H54 (cell line): ENCODE measurements around the gene FHOD3.
A peak's percentile ranks its signal among the peaks of the same experiment; 100 is the strongest.

Experiments
- DNase-seq: peaks from one replicate; pipeline ENCODE4 v3.0.0; 2011; ENCODE audit warnings: low spot score, mixed read lengths; ENCODE audit not compliant: insufficient read length
- FAIRE-seq: peaks from 3 replicates; lab custom pipeline; 2011; peaks lifted over from hg19 to GRCh38; lab: Jason Lieb, UNC
- POLR2A ChIP-seq: IDR thresholded peaks from 2 replicates; pipeline ENCODE4 v1.6.1; 2011; ENCODE audit warnings: low read depth, mild to moderate bottlenecking, low read length

FHOD3 gene

DNA sequence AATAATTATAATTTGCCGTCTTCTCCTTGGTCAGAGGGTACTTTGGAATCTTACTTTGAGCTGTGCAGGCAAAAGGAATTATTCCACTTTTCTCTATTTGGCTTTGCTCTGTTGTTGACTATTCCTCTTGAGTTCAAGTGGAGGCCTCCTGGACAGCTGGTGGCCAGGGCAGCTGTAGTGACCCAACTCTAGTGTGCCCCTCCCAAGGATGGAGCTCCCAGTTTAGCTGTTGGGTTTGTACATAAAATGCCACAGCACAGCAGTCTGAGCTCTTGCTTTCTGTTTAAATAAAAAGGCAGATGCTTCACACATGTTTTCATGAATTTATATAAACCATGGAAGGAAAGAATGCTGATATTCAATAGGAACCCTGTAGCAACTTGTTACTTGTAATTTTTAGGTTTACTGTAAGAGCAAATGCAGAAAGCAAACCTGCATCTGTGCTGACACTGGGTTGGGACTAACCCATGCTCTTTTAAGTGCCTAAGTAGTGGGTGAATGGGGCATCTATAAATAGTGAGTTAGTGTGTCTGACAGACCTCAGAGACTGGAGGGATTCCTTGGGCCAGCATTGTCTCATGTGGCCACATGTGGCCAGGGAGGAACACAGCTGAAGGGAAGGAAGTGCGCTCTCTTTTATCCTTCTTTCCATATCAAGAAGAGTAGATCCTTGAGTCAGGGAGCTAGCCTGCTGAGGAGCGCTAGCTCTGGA is 121.8 kb downstream of the FHOD3 start:
- FAIRE-seq, result no peak
- TF ChIP-seq POLR2A, result no peak
- DNase-seq, result no peak

DNA sequence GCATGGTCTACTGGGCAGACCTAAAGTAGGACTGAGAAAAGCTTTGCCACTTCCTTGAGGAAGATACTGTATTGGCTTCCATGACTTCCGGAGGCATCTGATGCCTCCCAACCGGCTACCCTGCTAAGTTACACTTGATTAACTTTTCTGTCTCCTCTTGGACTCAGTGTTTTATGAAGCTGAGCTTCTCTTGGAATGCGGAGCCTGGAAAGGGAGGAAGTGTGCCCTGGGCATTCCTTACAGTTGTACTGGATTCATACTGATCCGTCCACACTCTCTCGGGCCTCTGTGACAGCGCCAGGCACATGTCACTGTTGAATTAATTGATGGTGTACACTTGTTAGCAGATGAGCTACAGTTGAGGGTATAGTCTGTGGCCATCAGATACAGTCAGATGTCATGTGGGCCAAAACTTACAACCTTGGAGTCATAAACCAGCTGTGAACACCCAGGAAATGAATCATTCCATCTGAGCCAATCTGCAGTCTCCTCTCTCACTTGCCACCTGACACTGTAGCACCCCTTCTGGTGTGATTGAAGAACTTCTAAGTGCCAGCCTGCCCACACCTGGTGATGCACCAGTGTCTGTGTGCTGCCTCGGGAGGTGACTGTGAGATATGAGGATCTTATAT is 122.5 kb downstream of the FHOD3 start:
- peak; percentile 42 for DNase-seq
- TF ChIP-seq POLR2A, result no peak
- FAIRE-seq, result peak; percentile 94

DNA sequence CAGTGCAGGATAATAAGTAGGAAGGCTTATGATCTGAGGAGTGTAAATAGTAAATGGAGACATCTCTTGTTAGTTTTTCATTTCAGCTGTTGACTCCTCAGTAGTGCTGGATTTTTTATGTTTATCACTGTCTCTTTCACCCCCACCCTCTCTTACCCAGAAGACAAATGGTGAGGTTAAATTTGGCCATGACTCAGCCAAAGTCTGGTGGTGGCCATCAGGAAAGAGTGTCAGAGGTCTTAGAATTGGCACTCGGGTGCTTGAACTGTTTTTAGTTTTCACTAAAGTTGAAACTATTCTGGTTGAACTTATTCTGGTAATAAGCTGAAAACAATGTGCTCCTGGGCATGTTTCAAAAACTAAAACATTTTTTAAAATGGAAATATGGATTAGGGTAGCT is 123.3 kb downstream of the FHOD3 start:
- DNase-seq (no peak), FAIRE-seq (no peak)
- no peak for TF ChIP-seq POLR2A

DNA sequence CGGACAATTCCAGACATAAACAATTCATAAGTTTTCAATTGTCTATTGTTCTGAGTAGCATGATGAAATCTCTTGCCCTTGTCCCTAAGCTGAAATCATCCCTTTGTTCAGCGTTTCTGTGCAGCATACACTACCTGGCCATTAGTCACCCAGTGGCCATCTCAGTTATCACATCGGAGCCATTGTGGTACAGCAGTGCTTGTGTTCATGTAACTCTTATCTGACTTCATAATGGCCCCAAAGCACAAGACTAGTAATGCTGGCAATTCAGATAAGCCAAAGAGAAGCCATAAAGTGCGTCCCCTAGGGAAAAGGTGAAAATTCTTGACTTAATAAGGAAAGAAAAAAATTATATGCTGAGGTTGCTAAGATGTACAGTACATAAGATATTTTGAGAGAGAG is 127.2 kb downstream of the FHOD3 start:
- FAIRE-seq (no peak), DNase-seq (no peak)
- no peak for TF ChIP-seq POLR2A

DNA sequence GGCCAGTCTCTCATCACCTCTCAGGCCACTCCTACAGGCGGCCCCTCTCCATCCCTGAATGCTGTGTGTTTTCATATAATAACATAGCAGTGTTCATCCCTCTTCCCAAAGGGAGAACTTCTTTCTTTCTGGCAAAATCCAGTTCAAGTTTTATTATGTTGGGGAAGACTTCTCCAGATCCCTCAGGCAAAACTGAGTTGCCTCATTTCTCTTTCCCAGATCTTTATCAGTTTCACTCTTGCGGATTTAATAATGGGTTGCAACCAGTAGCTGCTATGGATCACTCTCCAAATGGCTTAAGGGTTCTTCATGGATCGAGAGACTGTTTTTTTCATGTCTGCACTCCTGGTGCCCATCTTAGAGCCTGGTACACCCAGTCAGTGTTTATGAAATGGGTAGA is 129.9 kb downstream of the FHOD3 start:
- no peak for FAIRE-seq
- no peak for TF ChIP-seq POLR2A
- DNase-seq, result no peak

DNA sequence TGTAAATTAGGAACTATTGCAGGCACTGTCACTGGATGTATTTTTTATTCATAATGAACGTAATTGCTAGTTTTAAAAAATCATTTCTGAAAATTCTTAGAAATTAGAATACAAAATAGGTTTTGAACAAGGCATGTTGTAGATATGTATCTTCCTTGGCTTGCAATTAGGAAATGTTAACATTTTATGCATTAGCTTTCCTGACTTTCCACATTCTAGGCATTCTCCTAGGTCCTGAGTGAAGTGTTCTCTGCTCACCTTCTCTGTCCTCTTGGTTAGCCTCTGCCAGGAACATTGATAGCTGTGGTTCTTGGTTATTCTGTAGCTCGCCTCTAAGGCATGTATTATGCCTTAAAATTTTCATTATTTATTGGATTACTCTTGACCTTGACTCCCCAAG is 130.3 kb downstream of the FHOD3 start:
- no peak for DNase-seq
- TF ChIP-seq POLR2A, result no peak
- no peak for FAIRE-seq

DNA sequence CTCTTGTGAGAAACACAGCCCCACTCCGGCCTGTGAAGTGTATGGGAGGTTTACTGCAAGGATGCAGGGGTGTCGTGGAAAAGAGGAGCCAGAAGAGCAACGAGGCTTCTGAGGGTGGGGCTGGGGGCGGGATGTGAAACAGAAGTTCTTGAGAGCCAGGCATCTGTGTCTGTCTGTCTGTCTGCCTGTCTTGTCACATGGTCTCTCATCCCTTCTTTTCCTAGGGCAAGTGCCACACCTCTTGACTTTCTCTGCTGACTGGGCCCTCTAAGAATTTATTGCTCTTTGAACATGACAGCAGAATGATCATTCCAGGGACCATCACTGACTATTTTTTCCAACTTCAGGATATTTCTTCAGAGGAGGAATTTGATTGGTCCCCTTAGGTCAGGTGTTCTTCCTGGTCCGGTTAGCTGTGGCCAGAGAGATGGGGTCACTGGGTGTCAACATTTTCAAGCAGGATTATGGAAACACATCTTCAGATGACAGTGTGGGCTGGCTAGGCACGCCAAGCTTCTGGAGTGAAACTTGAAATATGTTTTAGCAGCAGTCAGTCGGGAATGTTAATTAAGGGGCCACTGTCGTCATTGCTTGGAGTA is 131.0 kb downstream of the FHOD3 start:
- no peak for TF ChIP-seq POLR2A
- DNase-seq (no peak), FAIRE-seq (no peak)

DNA sequence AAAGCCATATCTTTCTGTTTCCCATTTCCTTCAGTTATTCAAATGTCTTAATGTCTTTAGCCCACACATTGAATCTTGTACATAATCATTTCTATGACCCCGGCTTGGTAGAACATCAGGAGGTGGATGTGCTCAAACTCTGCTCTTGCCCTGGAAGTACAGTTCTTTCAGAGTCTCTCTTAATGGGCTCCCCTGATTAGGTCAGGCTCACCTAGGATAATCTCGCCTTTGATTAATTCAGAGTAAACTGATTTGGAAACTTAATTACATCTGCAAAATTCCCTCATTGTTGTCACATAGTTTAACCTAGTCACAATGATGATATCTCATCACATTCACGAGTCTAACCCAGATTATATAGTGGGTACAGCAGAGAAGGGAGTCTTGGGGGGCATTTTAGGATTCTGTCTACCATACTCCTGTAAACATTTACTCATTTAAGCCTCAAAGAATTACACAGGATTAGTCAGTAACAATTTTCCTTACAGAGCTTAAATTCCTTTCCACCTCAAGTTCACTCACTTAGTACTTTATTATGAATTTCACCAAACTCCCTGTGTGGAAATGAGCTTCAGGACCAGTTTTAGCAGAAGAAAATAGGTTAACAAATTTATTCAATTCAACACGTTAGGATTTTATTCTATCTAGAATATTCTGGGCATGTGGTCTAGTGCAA is 135.5 kb downstream of the FHOD3 start:
- FAIRE-seq (no peak), DNase-seq (no peak)
- TF ChIP-seq POLR2A, result no peak

DNA sequence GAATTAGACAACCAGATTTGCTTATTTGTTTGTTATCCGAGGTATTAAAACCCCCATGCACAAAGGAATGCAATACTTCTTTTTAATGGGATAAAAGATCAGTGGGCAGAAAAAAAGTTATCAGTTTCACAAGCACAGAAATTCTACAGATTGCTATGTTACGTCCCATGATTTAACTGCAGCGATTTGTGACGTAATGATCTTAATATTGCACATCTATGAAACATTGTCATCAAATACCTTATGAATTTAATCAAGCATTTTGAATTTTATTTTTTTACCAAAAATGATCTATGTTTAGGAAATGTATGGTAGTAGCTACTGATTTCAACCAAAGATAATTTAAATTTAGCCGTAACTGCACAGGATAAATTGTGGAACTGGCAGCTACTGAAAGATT is 138.9 kb downstream of the FHOD3 start:
- TF ChIP-seq POLR2A, result no peak
- FAIRE-seq, result no peak

DNA sequence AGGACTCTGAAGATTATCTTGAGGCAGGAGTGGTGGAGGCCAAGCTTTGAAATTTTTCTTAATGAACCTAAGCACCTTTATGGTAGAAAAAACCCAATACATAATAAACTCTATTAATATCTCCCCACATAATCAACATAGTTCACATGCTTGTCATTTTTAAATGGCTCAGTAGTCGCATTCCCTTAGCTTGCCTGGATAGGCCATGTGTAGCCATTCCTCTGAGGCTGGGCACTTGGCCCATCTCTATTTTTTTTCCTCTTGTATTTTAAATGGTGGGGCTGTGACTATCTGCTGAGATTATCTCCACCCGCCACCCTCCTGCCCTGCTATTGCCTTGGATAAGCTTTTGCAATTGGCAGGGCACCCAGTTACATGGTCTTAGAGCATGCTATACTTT is 143.1 kb downstream of the FHOD3 start:
- DNase-seq (no peak), FAIRE-seq (no peak)
- no peak for TF ChIP-seq POLR2A

More for the DNA sequence above, 138.9 kb downstream of the FHOD3 start:
- DNase-seq, result no peak

DNA sequence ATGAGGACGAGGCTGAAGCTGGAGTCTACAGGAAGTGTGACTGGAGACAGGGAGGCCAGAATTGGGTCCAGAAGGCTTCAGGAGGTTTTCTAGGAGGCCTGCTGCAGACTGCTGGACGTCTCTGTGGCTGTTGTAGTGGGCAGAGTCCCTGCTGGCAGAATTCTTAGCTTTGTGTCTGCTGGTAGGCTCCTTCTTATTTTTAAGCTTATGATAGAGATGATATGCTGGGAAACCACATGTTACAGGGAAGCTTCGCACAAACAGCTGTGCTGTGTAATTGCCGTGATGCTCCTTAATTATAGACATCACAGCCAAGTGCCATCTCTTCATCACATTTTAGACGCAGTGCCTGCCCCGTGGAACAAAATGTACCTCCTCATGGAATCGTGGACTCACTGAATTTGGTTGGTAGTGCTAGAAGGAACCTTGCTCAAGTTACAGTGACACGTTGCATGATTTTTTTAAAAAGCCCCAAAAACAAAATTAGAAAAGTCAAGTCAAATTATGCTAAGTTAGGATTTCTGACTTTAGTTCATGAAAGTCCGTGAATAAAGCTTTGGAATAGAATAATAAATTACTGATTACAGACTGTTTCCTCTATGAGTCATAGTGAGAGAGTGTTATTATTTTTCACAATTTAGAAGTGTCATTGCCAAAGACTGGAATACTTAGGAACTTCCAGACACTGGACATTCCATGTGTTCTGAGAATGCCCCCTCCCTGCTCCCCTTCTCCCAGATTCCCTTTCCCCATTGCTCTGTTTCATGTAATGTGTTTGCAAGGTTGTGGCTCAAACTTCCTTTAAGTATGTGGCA is 144.1 kb downstream of the FHOD3 start:
- no peak for TF ChIP-seq POLR2A
- DNase-seq (no peak), FAIRE-seq (peak; percentile 78)

DNA sequence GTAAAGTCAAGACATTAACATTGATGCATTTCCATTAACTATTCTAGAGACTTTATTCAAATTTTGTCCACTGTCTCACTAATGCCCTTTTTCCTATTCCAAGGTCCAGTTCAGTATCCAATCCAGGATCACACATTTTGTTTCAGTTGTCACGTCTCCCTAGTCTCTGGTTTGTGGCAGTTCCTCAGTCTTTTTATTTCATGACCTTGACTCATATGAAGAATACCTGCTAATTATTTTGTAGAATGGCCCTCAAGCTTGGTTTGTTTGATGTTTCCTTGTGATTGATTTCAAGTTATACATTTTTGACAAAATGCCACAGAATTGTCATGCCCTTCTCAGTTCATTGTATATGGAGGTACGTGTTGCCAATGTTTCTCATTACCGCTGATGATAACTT is 145.2 kb downstream of the FHOD3 start:
- no peak for DNase-seq
- TF ChIP-seq POLR2A, result no peak
- no peak for FAIRE-seq

DNA sequence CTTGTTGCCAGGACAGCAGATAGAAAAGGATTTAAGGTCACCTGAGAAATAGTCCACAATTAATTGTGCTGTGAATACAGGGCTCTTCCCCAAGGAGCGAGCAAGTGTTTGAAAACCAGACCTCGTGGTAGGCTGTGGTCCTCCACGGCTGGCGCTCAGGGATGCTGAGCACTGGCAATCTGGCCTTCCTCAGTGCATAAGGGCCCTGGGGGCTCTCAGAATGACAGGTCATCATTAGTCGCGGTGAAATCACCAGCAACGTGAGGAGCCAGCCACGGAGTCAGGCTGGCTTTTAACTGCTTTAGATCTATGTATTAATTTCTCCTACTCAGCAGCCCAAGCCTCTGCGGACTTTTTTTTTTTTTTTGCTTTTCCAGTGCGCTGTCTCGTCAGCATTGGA is 148.5 kb downstream of the FHOD3 start:
- no peak for DNase-seq
- no peak for FAIRE-seq
- no peak for TF ChIP-seq POLR2A
